G401 (cell line): ENCODE data around the gene CRADD. TPM values are rescaled to one million over a fixed set of nuclear protein-coding genes. Genes with fewer than 3 reads are reported as not detected.
"Not testable (repeated sequence)": the region's sequence is repeated elsewhere in the genome, so short reads cannot be mapped to it uniquely, and the experiment has no call there.

Experiments
- DNase-seq: peaks from one replicate; pipeline ENCODE4 v3.0.0-alpha.2; 2015; ENCODE audit warnings: low spot score
- in situ Hi-C: cut with HindIII; loops from 2 replicates; pipeline ENCODE4 v1.10.0; 2016; ENCODE audit warnings: low sequenced_read_pairs, mixed read lengths
- total RNA-seq: library from RNA; depleted of rRNA; stranded (reverse); fragments of >200 nt; shearing (Covaris generic); gene quantifications from 2 replicates; pipeline ENCODE4 v1.2.3, GENCODE V29; 2014

Gene CRADD
- total RNA-seq, 1 experiment from 2014 or later: 8.8 TPM

GRCh38 chr12:93876360-93876759 is 199.2 kb downstream of the CRADD start:
- DNase-seq: no peak
- in situ Hi-C loops: no loop called here

- no peak for DNase-seq
- in situ Hi-C loops: no loop called here
Measured at GRCh38 chr12:93877446-93877845, 200.3 kb downstream of the CRADD start.

- no peak for DNase-seq
- in situ Hi-C loops: no loop called here
Measured at GRCh38 chr12:93879476-93880421, 202.6 kb downstream of the CRADD start.

- in situ Hi-C loops: no loop called here
- DNase-seq: no peak
Measured at GRCh38 chr12:93880853-93881522, 203.8 kb downstream of the CRADD start.

GRCh38 chr12:93882763-93883162 is 205.6 kb downstream of the CRADD start:
- DNase-seq: no peak
- in situ Hi-C loops: no loop called here

GRCh38 chr12:93883436-93884154 is 206.4 kb downstream of the CRADD start:
- DNase-seq: no peak
- in situ Hi-C loops: no loop called here

GRCh38 chr12:93884794-93885460 is 207.8 kb downstream of the CRADD start:
- DNase-seq: no peak
- in situ Hi-C loops: no loop called here

GRCh38 chr12:93885973-93886532 is 208.9 kb downstream of the CRADD start:
- in situ Hi-C loops, DNase-seq: not testable (repeated sequence)

- no peak for DNase-seq
- in situ Hi-C loops: no loop called here
Measured at GRCh38 chr12:93886533-93887511, 209.6 kb downstream of the CRADD start.

GRCh38 chr12:93888964-93889363 is 211.8 kb downstream of the CRADD start:
- in situ Hi-C loops: no loop called here
- DNase-seq: no peak

GRCh38 chr12:93889516-93890212 is 212.5 kb downstream of the CRADD start:
- no peak for DNase-seq
- in situ Hi-C loops: no loop called here

GRCh38 chr12:93892423-93893268 is 215.5 kb downstream of the CRADD start:
- DNase-seq: no peak
- in situ Hi-C loops: no loop called here

- peak; percentile 83 for DNase-seq
- in situ Hi-C loops: no loop called here
Measured at GRCh38 chr12:93894391-93895088, 217.4 kb downstream of the CRADD start.

GRCh38 chr12:93895089-93895445 is 217.9 kb downstream of the CRADD start:
- no peak for DNase-seq
- in situ Hi-C loops: no loop called here

- DNase-seq: no peak
- in situ Hi-C loops: no loop called here
Measured at GRCh38 chr12:93896427-93896826, 219.3 kb downstream of the CRADD start.

- in situ Hi-C loops: no loop called here
- no peak for DNase-seq
Measured at GRCh38 chr12:93896952-93897351, 219.8 kb downstream of the CRADD start.
